HFF-Myc (cell line): ENCODE measurements around the gene MARK3.

Source experiments
- DNase-seq: peaks from one replicate; pipeline ENCODE4 v3.0.0-alpha.2; 2011; ENCODE audit warnings: low read depth; ENCODE audit errors: extremely low read depth
- H3K4me3 ChIP-seq: replicated peaks from 2 replicates; pipeline ENCODE4 v1.5.1; 2011; ENCODE audit warnings: low read depth, mild to moderate bottlenecking, control low read depth, low read length
- TF ChIP-seq, protein P1 (sequence below): IDR thresholded peaks from 2 replicates; pipeline ENCODE4 v1.5.1; 2012; ENCODE audit warnings: mild to moderate bottlenecking, low read depth, low read length, control low read depth; ENCODE audit errors: missing control alignments

The MARK3 gene

DNA sequence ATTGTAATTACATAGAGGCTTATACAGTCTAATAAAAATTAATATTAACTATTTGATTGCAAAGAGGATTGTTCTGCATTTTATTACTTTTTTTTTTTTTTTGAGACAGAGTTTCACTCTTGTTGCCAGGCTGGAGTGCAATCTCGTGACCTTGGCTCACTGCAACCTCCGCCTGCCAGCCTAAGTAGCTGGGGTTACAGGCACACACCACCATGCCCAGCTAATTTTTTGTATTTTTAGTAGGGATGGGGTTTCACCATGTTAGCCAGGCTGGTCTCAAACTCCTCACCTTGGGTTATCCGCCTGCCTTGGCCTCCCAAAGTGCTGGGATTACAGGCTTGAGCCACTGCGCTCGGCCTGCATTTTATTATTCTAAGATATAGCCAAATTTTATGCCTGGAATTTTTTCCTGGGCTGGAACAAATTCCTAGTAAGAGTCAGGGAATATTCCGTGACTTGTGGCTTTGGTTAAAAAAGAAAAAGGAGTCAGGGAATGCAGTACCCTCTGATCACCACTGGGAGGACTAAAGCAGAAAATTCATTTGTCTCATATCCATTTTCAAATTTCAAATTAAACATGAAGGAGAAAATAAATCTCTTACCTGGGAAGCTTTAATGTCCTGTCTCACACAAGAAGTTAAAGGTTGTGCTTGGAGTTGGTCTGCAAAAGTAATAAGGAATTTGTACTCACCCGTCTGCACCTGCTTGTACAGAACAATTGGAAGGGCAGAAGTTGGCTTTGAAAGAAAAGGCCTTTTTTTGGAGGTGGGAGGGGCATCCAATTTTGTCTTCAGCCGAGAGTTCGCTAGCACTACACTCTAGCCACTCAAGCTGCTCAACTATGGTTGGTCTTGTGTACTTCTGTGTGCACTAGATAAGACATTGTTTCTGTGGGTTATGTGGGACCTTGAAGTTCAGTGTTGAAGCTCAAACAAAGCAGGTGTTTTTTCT, 8.7 kb downstream of the MARK3 start:
- no peak for DNase-seq
- TF ChIP-seq, protein P1, sequence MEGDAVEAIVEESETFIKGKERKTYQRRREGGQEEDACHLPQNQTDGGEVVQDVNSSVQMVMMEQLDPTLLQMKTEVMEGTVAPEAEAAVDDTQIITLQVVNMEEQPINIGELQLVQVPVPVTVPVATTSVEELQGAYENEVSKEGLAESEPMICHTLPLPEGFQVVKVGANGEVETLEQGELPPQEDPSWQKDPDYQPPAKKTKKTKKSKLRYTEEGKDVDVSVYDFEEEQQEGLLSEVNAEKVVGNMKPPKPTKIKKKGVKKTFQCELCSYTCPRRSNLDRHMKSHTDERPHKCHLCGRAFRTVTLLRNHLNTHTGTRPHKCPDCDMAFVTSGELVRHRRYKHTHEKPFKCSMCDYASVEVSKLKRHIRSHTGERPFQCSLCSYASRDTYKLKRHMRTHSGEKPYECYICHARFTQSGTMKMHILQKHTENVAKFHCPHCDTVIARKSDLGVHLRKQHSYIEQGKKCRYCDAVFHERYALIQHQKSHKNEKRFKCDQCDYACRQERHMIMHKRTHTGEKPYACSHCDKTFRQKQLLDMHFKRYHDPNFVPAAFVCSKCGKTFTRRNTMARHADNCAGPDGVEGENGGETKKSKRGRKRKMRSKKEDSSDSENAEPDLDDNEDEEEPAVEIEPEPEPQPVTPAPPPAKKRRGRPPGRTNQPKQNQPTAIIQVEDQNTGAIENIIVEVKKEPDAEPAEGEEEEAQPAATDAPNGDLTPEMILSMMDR, result peak; percentile 61
- H3K4me3 ChIP-seq, result no peak overlapping the region

DNA sequence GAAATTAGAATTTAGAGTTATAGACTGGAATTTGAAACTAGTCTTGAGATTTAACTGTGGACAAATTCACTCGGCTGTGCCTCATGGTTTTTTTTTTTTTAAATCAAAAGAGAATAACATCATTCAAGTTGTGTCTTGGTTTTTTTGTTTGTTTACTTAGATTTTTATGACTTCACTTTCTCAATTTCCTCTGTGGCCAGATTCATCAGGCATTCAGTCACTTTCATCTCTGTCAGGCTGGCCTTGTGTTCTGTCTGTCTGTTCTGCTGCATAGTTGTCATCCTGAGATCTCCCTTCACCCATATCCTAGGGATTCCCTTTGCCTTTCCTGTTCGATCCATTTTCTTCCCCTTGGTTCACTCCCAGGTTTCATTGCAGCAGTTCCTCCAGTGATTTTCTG, 10.0 kb downstream of the MARK3 start:
- TF ChIP-seq, protein P1, result no peak
- DNase-seq, result no peak
- H3K4me3 ChIP-seq, result no peak overlapping the region

DNA sequence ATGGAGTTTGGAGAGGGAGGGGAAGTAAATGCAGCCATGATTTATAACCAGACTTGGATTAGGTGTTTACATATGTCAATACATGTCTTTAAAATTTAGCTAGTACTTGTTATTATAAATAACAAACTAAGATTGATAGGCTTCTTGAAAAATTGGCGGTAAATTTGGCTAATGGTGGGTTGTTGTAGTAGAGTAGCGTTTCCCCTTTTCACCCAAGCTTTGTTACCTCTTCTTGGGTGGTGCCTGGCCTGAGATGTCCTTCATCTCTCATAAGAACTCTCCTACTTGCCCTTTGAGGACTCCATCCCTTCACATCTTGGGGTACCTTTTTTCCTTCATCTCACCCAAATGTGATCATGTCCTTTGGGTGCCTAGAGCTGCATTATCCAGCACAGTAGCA, 11.2 kb downstream of the MARK3 start:
- TF ChIP-seq, protein P1, result no peak
- no peak overlapping the region for H3K4me3 ChIP-seq
- DNase-seq, result no peak

DNA sequence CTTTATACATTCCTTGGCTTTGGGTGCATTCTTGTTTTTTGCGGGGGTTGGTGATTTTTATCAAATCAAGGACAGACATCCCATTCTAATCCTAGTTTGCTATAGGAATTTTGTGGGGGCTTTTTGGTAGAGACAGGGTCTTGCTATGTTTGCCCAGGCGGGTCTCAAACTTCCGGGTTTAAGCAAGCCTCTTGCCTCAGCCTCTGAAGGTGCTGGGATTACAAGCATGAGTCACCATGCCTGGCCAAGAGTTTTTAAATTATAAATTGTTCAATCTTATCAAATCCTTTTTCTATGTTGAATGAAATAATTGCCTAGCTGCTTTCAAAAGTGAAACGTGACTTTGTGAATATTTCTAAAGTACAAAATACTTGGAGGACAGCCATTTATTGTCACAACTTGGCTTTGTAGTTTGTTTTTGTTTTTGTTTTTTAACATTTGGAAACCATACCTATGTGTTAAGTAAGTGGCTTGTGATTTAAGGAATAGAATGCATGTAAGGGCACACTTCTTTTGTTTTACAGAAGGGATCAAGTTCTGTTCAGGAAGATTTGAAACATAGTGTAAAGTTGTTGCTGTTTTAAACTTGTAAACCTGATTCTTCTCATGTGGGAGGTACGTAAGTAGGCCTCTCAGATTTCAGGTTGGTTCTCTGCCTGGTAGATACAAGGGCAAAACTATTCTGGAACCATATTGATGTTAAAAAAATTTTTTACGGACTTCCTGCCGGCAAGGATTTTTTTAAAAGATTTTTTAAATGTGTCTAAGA, 13.4 kb downstream of the MARK3 start:
- DNase-seq, result no peak
- TF ChIP-seq, protein P1, result no peak
- no peak overlapping the region for H3K4me3 ChIP-seq

DNA sequence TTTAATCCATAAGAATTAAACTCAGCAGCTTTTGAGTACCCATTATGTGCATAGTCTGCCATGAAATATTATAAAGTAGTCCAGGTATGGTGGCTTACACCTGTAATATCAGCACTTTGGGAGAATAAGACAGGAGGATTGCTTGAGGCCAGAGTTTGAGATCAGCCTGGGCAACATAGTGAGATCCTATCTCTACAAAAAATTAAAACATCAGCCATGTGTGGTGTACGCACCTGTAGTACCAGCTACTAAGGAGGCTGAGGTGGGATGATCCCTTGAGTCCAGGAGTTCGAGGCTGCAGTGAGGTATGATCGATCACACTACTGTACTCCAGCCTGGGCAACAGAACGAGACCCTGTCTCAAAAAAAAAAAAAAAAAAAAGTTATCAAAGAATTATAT, 15.3 kb downstream of the MARK3 start:
- no peak for DNase-seq
- no peak overlapping the region for H3K4me3 ChIP-seq
- TF ChIP-seq, protein P1, result no peak

DNA sequence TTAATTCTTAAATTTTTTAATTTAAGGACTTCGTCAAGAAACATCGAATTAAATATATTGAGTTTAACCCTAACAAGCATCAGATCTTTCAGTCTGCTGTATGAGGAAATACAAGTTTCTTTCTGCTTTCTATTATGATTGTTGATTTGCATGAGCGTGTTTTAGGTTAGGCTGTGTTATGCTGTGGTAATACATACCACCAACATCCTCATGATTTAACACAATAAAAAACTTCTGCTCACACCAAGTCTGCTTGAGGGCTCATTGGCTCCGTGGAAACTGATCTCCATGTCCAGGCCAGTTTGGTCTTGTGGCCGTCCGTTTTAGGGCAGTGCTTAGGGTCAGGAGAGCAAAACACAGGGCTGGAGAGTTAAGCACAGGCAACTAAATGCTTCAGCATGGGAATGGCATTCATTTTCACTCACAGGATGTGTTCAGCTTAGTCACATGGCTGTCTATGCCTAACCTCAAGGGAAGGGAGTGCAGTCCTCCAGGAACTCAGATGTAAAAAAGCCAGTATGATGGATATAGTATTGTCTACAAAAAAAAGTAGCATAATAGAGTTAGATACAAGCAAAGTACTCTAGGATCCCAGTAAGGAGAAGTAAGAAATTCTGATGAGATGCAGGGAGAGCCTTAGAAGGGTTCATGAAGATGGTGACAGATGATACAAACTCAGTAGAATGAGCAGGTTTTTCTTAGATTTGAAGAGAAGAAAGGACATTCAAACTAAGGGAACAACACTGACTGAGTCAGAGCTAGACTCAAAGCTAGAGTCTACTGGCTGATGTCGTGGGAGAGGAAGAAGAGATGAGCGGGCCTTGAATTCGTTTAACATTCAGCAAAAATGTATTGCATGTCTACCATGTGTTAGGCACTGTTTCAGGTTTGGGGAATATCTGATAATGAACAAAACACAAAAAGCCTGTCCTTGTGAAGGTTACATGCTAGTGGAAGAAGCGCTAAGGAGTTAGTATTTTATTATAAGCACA, 16.3 kb downstream of the MARK3 start:
- TF ChIP-seq, protein P1, result no peak
- DNase-seq, result peak; percentile 57
- H3K4me3 ChIP-seq, result no peak overlapping the region
